Effector memory CD8-positive, alpha-beta T cell (primary cell): ENCODE measurements around the gene CDH4.

ENCODE experiments used
- ATAC-seq: fragments of 150-1000 bp; cut with Tn5 transposase; replicated peaks from 2 replicates; pipeline ENCODE4 v1.10.0; 2021; ENCODE audit warnings: mild to moderate bottlenecking, moderate library complexity
- DNase-seq, 3 experiments: peaks; one replicate each; pipeline ENCODE4 v3.0.0; 2021
- H3K27ac Mint-ChIP-seq, 2 donors: one replicate each; pipeline ENCODE4 v1.8.0; 2022; ENCODE audit warnings: mild to moderate bottlenecking in 2 of 2, mixed read lengths in 2 of 2, moderate library complexity in 2 of 2
- H3K27me3 Mint-ChIP-seq, 2 donors: one replicate each; pipeline ENCODE4 v1.8.0; 2022; ENCODE audit warnings: mixed read lengths in 2 of 2
- H3K36me3 Mint-ChIP-seq: one replicate; pipeline ENCODE4 v1.8.0; 2022; ENCODE audit warnings: mild to moderate bottlenecking, moderate library complexity, mixed read lengths; ENCODE audit not compliant: insufficient read depth
- H3K4me1 Mint-ChIP-seq, 2 donors: one replicate each; pipeline ENCODE4 v1.8.0; 2022; ENCODE audit warnings: low read depth in 2 of 2, mixed read lengths in 2 of 2
- H3K4me3 Mint-ChIP-seq, 2 donors: one replicate each; pipeline ENCODE4 v1.8.0; 2022; ENCODE audit warnings: mild to moderate bottlenecking in 2 of 2, mixed read lengths in 2 of 2, moderate library complexity in 2 of 2
- H3K9me3 Mint-ChIP-seq, 2 donors: one replicate each; pipeline ENCODE4 v1.8.0; 2022; ENCODE audit warnings: mixed read lengths in 2 of 2

Gene CDH4

DNA sequence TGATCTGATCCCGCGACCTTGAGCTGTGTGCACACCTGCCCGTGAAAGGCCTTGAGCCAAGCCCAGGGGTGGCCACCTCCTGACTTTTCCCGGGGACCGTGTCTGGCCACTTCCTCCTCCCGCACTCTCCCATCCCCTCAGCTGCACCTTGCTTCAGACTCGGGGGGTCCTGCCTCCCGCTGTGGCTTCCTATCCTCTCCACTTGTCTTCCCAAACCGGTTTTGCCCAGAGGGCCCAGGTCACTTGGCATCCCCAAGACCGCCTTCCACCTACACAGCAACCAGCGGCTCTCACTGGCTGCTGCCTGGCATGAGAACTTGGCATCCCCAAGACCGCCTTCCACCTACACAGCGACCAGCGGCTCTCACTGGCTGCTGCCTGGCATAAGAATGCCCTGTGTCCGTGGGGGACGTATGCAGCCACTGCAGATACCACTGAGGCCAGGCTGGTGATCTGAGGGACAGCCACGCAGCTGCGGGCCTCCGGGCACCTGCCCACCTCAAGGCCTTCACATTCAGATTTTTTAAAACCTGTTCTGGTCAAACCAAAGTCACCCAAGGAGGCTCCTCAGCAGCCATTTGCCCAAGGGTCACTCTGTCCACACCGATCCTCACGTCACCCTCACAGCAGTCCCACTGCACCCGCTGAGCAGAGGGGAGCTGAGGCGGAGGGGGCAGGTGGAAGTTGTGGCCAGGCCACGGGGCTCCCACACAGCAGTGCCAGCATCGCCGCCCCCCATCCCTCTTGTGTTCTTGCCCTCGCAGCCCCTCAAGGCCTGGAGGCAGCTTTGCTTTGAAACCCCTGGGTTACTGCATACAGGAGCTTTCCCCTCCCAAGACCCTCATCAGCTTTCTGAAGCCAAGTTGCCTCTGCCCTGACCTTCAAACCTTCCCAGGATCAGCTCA is 568.1 kb downstream of the CDH4 start:
- no peak for DNase-seq
- Mint-ChIP-seq H3K27ac (no peak overlapping the region), H3K4me3 (no peak overlapping the region), H3K9me3 (peaks cover 3 to 9% of the 10 kb centered on the region in 2 donors), H3K36me3 (no peaks in the 10 kb centered on the region), H3K27me3 (peaks cover 11 to 32% of the 10 kb centered on the region in 2 donors), H3K4me1 (no peaks in the 10 kb centered on the region)
- no peak for ATAC-seq

DNA sequence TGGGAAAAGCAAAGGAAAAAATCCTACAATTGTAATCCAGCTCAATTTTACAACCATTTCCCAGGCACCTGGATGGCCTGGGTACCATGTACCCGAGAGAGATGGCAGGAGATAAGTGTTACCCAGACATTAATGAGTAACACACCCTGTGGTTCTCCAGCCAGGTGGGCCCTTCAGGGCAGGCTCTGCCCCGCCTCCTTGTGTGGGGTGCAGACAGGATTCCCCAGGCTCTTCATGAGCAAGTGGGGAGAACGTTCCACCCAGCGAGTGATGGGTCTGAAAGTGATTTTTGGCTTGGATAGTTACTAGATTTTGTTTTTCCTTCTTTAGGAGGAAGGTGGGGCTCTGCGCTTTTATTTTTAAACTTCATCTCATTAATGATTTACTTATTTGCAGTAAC is 569.7 kb downstream of the CDH4 start:
- peaks cover 11 to 32% of the 10 kb centered on the region in 2 donors for H3K27me3 Mint-ChIP-seq
- H3K36me3 Mint-ChIP-seq = no peaks in the 10 kb centered on the region
- H3K4me3 Mint-ChIP-seq = no peak overlapping the region
- no peak overlapping the region for H3K27ac Mint-ChIP-seq
- H3K4me1 Mint-ChIP-seq = no peaks in the 10 kb centered on the region
- peaks cover 3 to 9% of the 10 kb centered on the region in 2 donors for H3K9me3 Mint-ChIP-seq
- ATAC-seq (no peak), DNase-seq (no peak)

DNA sequence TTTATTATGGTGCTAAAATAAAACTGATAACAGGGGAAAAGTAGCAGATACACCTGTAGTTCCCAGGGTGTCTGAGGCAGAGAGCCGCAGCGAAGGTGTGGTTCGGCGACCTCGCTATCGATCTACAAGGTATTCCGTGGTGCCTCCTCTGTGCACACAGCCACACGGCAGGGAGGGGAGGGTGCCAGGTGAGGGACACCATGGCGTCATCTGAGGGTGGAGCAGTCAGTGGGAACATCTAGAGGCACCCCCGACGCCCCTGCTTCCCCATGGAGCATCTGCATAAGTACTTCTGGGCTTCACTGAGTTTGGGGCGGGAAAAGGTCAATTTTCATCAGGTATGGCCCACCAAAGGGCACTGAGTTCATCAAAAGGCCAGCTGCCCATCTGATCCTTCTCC is 570.3 kb downstream of the CDH4 start:
- H3K4me1 Mint-ChIP-seq = no peaks in the 10 kb centered on the region
- no peaks in the 10 kb centered on the region for H3K36me3 Mint-ChIP-seq
- no peak overlapping the region for H3K27ac Mint-ChIP-seq

DNA sequence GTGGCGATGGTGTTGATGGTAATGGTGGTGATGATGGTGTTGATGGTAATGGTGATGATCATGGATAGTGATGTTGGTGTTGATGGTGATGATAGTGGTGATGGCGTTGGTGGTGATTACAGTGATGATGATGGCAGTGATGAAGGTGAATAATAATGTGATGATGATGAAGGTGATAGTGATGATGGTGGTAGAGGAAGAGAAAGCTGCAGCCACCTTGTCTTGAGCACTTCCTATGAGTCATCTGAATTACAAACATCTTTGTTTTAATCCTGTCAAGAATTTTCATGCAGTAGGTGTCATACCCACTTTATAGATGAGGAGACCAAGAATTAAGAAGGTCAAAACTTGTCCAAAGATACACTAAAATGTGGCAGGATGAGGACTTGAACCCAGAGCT is 571.2 kb downstream of the CDH4 start:
- peaks cover 11 to 24% of the 10 kb centered on the region in 2 donors for H3K27me3 Mint-ChIP-seq
- DNase-seq (no peak), ATAC-seq (no peak)
- H3K4me1 Mint-ChIP-seq = no peaks in the 10 kb centered on the region
- no peak overlapping the region for H3K4me3 Mint-ChIP-seq
- H3K36me3 Mint-ChIP-seq = no peaks in the 10 kb centered on the region
- peaks cover 3 to 9% of the 10 kb centered on the region in 2 donors for H3K9me3 Mint-ChIP-seq
- no peak overlapping the region for H3K27ac Mint-ChIP-seq

More for the DNA sequence above, 570.3 kb downstream of the CDH4 start:
- no peak for DNase-seq
- H3K4me3 Mint-ChIP-seq = no peak overlapping the region
- no peak for ATAC-seq
- H3K27me3 Mint-ChIP-seq = peaks cover 11 to 32% of the 10 kb centered on the region in 2 donors
- H3K9me3 Mint-ChIP-seq = peaks cover 3 to 9% of the 10 kb centered on the region in 2 donors

DNA sequence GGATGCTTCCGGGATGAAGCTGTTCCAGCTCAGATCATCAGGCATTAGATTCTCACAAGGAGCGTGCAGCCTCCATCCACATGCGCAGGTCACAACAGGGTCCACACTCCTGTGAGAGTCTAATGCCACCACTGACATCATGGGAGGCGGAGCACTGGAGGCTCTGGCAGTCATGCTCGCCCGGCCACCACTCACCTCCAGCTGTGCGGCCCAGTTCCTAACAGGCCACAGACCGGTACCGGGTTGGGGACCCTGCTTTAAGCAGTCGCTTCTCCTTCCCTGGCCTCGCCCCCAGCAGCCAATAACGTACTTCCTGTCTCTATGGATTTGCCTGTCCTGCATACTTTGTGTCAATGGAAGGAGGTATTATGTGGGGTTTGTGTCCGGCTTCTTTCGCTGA is 576.8 kb downstream of the CDH4 start:
- no peak overlapping the region for H3K4me3 Mint-ChIP-seq
- DNase-seq (no peak), ATAC-seq (no peak)
- H3K4me1 Mint-ChIP-seq = no peaks in the 10 kb centered on the region
- H3K27me3 Mint-ChIP-seq = peaks cover 22 to 36% of the 10 kb centered on the region in 2 donors
- H3K36me3 Mint-ChIP-seq = no peaks in the 10 kb centered on the region
- no peaks in the 10 kb centered on the region for H3K9me3 Mint-ChIP-seq
- H3K27ac Mint-ChIP-seq = no peak overlapping the region

DNA sequence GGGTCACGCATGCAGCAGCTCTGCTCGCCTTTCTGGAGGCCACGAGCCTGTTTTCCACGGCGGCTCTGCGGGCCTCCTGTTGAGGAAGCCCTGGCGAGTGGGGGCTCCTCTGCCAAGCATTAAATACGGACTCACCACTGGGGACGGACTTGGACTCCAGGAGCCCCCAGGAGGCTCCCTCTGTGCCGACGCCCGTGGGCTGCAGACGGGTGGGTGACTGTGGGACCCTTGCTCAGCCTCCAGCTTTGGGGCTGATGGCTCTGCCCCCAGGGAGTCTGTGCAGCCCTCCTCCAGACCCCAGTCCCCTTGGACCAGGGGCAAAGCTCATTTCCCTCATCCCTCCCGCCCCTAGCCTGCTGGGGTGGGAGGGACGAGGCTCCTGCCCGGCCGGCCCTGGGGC is 577.5 kb downstream of the CDH4 start:
- ATAC-seq (no peak), DNase-seq (no peak)
- H3K27ac Mint-ChIP-seq = no peak overlapping the region
- H3K27me3 Mint-ChIP-seq = peaks cover 22 to 36% of the 10 kb centered on the region in 2 donors
- H3K36me3 Mint-ChIP-seq = no peaks in the 10 kb centered on the region
- H3K4me3 Mint-ChIP-seq = no peak overlapping the region
- no peaks in the 10 kb centered on the region for H3K9me3 Mint-ChIP-seq
- no peaks in the 10 kb centered on the region for H3K4me1 Mint-ChIP-seq

DNA sequence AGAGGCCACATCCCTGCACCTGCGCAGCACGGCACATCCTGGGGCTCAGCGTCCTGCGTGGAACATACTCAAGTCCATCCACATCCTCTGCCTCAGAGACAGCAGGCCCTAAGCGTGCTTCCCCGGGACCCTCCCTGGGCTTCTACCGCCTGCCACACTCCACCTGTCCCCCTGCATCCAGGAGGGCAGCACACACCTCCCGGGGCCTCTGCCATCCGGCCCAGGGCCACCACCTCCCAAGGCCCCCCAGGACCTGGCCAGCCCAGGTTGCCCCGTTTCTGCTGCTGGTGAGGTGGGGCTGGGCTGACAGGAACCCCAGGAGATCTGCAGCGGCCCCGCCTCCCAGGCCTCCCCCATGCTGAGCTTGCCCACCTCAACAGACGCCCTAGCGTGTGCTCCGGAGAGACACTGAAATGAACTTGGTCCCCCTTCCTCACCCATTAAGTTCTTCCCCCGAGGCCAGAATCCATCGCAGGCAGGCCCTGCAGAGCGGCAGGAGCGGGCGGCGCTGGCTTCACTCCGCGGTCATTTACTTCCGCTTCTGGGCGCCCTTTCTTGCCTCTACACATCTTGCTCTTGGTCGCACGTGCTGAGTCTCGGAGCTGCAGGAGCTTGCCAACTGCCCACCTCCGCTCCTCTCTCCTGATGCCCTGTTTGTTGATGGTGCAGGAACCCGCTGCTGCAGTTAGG is 578.3 kb downstream of the CDH4 start:
- ATAC-seq (no peak), DNase-seq (no peak)
- H3K27ac Mint-ChIP-seq = no peak overlapping the region
- no peak overlapping the region for H3K4me3 Mint-ChIP-seq
- no peaks in the 10 kb centered on the region for H3K4me1 Mint-ChIP-seq
- H3K9me3 Mint-ChIP-seq = no peaks in the 10 kb centered on the region
- H3K36me3 Mint-ChIP-seq = no peaks in the 10 kb centered on the region
- H3K27me3 Mint-ChIP-seq = peaks cover 22 to 36% of the 10 kb centered on the region in 2 donors

DNA sequence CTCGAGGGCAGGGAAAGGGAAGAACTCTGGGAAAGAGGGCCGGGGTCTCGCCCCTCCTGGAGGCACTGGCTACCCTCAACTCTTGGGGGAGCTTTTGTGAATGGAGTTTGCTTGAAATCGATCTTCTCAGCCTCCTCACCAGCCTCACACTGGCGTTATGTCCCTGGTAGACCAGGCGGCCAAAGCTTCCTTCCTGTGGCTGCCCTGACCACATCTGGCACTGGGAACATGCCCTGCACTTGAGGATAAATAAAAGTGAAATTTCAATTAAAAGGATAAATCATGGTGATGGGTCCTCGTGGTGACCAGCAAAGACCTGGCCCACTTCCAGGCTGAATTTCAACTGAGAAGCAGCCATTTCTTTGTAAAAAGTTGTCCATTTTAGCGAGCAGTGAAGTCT is 578.9 kb downstream of the CDH4 start:
- DNase-seq (no peak), ATAC-seq (no peak)
- H3K36me3 Mint-ChIP-seq = no peaks in the 10 kb centered on the region
- peaks cover 22 to 36% of the 10 kb centered on the region in 2 donors for H3K27me3 Mint-ChIP-seq
- H3K4me3 Mint-ChIP-seq = no peak overlapping the region
- no peak overlapping the region for H3K27ac Mint-ChIP-seq
- no peaks in the 10 kb centered on the region for H3K4me1 Mint-ChIP-seq
- H3K9me3 Mint-ChIP-seq = no peaks in the 10 kb centered on the region

DNA sequence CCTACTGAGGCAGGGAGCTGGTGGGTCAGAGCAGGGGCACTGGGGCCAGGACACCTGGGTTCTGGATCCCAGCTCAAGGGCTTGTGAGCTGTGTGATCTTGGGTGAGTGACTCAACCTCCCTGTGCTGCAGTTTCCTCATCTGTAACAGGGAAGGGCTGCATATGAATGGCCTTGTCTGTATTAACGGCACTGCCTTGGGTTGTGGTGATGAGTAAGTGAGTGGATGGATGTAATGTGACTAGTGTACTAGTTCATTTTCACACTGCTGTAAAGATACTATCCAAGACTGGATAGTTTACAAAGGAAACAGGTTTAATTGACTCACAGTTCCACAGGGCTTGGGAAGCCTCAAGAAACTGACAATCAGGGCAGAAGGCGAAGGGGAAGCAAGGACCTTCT is 580.1 kb downstream of the CDH4 start:
- Mint-ChIP-seq H3K27me3 (peaks cover 22 to 36% of the 10 kb centered on the region in 2 donors), H3K36me3 (no peaks in the 10 kb centered on the region), H3K27ac (no peak overlapping the region), H3K4me1 (no peaks in the 10 kb centered on the region), H3K9me3 (no peaks in the 10 kb centered on the region), H3K4me3 (no peak overlapping the region)
- ATAC-seq (no peak), DNase-seq (no peak)

DNA sequence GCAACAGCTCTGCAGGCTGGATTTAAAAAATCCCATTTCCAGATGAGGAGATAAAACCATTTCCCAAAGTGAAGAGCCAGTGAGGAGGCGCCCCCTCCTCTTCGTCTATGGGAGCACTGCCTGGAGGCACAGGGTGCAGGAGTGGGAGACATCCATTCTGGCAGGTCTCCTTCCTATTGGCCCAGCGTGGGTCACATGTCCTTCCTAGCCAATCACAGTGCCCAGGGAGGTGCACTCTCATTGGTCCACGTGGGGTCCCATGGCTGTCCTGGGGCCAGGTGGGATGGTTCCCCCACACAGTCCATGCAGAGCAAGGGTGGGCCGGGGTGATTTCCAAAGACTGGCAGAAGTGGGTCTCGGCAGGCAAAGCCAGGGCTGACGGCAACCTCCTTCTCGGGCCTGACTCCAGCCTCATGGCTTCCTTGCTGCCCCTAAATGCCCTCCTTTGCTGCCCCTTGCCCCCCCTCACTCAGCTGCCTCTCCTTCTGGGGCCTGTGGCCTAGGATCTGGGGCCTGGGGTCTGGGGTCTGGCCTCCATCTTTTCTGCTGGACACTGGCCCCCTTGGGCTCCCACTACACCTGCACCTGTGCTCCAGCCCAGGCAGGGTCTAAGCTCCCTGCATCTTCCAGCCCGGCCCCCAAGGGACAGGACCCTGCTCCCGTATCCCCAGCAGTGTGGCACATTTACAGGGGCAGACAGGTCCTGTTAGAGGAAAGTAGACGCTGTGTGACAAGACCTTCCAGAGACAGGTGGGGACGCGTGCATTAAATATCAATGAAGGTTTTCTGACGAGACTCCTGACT is 581.9 kb downstream of the CDH4 start:
- DNase-seq (no peak), ATAC-seq (no peak)
- H3K4me1 Mint-ChIP-seq = no peaks in the 10 kb centered on the region
- peaks cover 22 to 36% of the 10 kb centered on the region in 2 donors for H3K27me3 Mint-ChIP-seq
- no peak overlapping the region for H3K27ac Mint-ChIP-seq
- H3K36me3 Mint-ChIP-seq = no peaks in the 10 kb centered on the region
- no peak overlapping the region for H3K4me3 Mint-ChIP-seq
- H3K9me3 Mint-ChIP-seq = no peaks in the 10 kb centered on the region

DNA sequence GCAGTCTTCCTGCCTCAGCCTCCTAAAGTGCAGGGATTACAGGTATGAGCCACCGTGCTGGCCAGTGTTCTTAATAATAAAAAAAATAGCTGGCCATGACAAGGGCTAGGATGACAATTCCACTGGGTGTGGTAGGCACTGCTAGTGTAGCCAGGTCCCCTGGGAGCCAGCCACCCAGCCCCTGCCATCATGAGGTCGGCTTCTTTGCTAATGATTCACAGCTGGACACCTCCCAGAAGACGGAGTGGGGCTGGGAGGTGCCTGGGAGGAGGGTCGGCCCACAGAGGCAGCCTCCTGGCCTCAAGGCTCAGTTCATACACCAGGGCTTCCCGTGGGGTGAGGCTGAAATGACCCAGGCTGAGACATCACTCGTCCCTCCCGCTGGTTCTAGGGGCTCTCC is 583.2 kb downstream of the CDH4 start:
- no peaks in the 10 kb centered on the region for H3K4me1 Mint-ChIP-seq
- no peak overlapping the region for H3K4me3 Mint-ChIP-seq
- H3K36me3 Mint-ChIP-seq = no peaks in the 10 kb centered on the region
- H3K9me3 Mint-ChIP-seq = no peaks in the 10 kb centered on the region
- DNase-seq = no peak
- no peak for ATAC-seq
- H3K27ac Mint-ChIP-seq = no peak overlapping the region
- H3K27me3 Mint-ChIP-seq = peaks cover 22 to 34% of the 10 kb centered on the region in 2 donors

DNA sequence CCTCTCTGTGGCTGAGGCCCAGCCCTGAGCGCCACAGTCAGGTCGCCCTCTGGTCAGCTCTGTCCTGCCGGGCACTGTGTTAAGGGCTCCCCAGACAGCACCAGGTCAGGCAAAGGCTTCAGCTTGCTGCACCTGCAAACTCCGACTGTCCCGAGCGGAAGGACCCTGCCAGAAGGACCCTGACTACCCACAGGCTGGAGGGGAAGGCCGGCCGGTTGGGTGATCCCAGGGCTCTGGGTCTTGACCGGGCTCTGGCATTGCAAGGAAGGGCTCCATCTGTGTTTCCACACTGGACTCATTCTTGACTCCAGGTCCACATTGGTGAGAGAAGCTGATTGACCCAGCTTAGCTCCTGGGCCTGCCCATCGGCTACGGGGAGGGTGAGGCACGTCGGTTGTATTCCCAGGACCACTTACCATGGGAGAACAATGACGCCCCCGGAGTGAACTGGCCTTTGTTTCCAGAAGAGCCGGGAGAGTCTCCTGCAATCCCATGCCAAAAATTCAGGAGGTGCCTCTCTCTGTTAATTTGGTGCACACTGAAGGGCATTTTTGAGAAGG is 583.8 kb downstream of the CDH4 start:
- H3K9me3 Mint-ChIP-seq = no peaks in the 10 kb centered on the region
- H3K27ac Mint-ChIP-seq = no peak overlapping the region
- no peak overlapping the region for H3K4me3 Mint-ChIP-seq

DNA sequence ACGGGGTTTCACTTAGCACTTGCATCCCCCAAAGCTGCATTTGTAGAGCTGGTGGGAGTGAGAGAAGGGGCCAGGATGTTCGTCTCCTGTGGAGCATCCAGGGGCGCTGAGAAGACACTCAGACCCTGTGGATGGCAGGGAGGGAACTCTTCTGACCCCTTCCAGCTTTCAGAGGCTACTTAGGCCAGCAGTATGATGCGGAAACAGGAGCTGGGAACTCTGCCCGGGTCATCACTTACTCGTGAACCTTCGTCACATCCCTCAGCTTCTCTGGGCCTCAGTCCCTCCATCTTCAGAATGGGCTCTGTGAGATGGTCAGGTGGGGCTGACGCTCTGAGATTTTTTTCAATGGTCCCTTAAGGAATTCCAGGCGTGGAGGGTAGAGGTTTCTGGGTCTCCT is 585.1 kb downstream of the CDH4 start:
- no peak for DNase-seq

More for the DNA sequence above, 583.8 kb downstream of the CDH4 start:
- Mint-ChIP-seq H3K36me3 (no peaks in the 10 kb centered on the region), H3K27me3 (peaks cover 17 to 28% of the 10 kb centered on the region in 2 donors), H3K4me1 (no peaks in the 10 kb centered on the region)
- no peak for DNase-seq
- no peak for ATAC-seq

More for the DNA sequence above, 585.1 kb downstream of the CDH4 start:
- Mint-ChIP-seq H3K27me3 (peaks cover 11 to 15% of the 10 kb centered on the region in 2 donors), H3K4me1 (no peaks in the 10 kb centered on the region), H3K36me3 (no peaks in the 10 kb centered on the region), H3K4me3 (no peak overlapping the region), H3K27ac (no peak overlapping the region), H3K9me3 (no peaks in the 10 kb centered on the region)
- no peak for ATAC-seq
